Measurements from ENCODE around the gene YBX1. TPM values are rescaled to one million over a fixed set of nuclear protein-coding genes. Genes with fewer than 3 reads are reported as not detected.

YBX1 gene
- polyA plus RNA-seq, 1 donor: 1,149 TPM

GRCh38 chr1:42735477-42736105 lies 53.4 kb downstream of the YBX1 start:
- DNase-seq: no peak

- no peak for DNase-seq
Observed at GRCh38 chr1:42736152-42736551, 53.9 kb downstream of the YBX1 start.

DNA sequence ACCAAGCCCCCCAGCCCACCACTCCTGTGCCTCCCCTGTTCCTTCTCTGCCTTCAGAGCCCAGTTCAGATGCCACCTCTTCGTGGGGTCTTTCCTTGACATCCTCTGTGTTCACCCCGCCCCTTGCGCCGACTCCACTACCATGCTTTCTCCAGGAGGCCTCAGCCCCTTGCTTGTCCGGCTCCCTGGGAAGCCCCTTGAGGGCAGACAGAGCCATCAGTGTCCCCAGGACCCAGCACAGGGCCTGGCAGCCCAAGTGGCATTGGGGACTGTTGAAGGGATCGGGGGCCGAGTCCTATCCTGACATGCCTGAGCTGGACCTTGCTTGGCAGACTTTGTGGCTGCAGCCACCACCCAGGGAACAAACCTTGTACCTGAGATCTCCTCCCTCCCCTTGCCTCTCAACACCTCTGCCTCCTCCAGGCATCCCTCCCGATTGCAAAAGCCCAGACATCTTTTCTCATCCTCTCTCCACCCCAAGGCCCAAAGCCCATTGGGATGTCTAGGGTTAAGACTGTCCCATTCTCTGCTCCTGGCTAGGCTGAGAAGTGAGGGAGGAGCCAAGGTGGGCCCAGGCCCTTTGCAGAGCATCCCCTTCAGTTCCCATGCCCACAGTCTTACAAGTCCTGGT lies 54.5 kb downstream of the YBX1 start:
- DNase-seq: no peak

- no peak for DNase-seq
Observed at GRCh38 chr1:42737257-42737656, 55.0 kb downstream of the YBX1 start.

- no peak for DNase-seq
Observed at GRCh38 chr1:42737986-42738677, 55.9 kb downstream of the YBX1 start.

GRCh38 chr1:42738678-42739226 lies 56.5 kb downstream of the YBX1 start:
- no peak for DNase-seq

DNA sequence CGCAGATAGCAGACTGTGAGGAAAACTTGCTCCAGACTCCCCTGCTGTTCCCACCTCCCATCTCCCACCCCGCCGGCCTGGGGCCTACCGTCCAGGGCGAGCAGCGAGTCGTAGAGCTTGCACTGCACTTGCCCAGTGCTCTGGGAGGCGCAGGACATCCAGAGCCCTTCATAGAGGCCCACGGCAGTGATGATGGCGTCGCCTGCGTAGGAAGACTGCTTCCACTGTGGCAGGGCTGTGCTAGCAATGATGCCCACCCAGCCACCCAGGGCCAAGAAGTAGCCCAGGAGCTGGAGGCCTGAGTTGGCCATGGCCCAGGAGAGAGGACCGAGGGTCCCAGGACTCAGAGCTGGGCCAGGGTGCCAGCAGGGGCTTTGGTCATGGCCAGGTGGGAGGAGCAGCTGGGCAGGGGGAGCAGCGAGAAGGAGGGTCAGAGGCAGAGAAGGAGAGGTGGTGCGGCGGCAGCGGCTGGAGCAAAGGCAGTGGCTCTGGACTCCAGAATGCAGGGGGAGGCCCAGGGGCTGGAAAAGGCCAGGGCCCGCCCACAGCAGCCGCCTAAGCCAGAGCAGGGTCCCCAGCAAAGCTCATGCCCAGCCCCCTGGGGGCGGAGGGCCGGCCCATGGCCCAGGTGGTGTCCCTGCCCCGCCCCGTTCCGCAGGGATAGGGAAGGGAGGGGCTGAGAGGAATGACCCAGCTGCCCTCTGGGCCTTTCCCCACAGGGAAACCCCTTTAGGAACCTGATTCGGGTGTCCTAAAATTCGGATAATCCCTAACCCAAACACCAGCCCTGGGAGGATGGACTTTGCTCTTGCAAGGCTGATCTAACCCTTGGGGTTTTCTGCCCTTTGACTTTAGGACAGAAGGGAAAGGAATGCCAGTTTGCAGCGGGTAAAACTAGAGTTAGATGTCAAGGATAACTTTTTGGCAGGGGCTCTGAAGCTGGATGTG lies 57.8 kb downstream of the YBX1 start, which contains the start of gene CLDN19:
CLDN19 (minus strand) TSS at position 484 of the 948 bp plus-strand sequence; CDS start at position 311, 173 bp downstream.
- DNase-seq: no peak

DNA sequence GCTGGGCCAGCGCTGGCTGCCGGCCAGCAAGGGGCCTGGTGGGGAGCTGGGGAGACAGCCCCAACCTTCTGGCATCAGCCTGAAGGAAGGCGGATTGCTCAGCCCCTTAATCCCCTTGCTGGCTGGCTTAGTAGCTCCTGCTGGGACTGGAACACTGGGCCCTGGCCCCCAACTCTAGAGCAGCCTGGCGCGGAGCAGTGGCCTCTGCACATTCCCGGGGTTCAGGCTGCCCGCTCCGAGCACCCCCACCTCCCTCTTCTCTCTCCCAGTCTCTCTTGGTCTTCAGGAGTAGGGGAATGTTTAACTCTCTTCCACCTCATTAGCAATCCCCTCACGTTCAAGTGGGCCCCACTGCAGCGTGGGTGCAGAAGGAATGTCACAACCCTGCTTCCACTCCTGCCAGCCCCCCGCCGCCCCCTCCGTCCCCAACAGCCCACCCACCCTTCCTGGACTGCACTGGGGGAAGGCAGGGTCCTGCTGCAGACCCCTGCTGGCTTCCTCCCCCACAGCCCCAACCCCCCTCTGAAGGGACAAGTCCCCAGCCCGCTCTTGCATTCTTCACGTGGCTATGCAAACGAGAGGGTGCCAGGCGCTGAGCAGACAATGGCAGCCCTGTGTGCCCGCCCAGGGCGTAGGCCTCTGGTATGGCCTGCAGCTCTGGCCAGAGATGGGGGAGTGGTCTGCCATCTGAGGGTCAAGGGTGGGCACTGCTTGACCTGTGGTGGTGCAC lies 58.8 kb downstream of the YBX1 start:
- DNase-seq: no peak

GRCh38 chr1:42741706-42742105 lies 59.5 kb downstream of the YBX1 start:
- no peak for DNase-seq

DNA sequence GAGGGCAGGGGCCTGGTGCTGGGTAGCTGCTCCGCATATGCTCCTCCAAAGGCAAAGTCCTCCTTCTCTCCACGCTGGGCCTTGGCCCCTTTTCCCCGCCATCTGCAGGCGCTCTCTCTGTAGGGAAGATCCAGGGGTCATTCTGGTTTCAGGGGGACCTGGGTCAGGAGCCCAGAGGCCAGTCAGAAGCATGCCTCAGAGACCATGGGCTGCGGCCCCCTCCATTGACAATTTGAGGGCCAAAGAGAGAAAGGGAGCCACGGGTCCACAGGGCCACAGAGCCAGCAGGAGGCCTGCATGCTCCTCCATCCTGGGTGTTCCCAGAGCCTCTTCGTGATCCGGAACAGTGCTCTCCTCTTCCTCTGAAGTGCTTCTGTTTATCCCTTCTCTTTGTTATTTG lies 59.9 kb downstream of the YBX1 start:
- no peak for DNase-seq

- no peak for DNase-seq
Observed at GRCh38 chr1:42742617-42743316, 60.5 kb downstream of the YBX1 start.

GRCh38 chr1:42743317-42744147 lies 61.3 kb downstream of the YBX1 start:
- no peak for DNase-seq

DNA sequence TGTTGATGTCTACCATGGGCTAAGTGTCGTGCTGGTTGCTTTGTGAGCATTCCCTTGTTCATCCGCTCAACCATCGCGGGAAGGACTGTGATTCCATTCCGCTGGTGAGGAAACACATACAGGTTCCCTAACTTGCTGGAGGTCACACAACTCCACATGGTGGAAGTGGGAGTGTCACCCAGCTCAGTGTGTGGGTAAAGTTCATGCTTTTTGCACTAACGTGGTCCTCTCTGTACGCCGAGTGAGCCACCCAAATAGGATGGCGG lies 61.9 kb downstream of the YBX1 start:
- DNase-seq: no peak

GRCh38 chr1:42745851-42746250 lies 63.6 kb downstream of the YBX1 start:
- no peak for DNase-seq

GRCh38 chr1:42746436-42747105 lies 64.4 kb downstream of the YBX1 start:
- no peak for DNase-seq

GRCh38 chr1:42747125-42747524 lies 64.9 kb downstream of the YBX1 start:
- no peak for DNase-seq

- no peak for DNase-seq
Observed at GRCh38 chr1:42748021-42748420, 65.8 kb downstream of the YBX1 start.

DNA sequence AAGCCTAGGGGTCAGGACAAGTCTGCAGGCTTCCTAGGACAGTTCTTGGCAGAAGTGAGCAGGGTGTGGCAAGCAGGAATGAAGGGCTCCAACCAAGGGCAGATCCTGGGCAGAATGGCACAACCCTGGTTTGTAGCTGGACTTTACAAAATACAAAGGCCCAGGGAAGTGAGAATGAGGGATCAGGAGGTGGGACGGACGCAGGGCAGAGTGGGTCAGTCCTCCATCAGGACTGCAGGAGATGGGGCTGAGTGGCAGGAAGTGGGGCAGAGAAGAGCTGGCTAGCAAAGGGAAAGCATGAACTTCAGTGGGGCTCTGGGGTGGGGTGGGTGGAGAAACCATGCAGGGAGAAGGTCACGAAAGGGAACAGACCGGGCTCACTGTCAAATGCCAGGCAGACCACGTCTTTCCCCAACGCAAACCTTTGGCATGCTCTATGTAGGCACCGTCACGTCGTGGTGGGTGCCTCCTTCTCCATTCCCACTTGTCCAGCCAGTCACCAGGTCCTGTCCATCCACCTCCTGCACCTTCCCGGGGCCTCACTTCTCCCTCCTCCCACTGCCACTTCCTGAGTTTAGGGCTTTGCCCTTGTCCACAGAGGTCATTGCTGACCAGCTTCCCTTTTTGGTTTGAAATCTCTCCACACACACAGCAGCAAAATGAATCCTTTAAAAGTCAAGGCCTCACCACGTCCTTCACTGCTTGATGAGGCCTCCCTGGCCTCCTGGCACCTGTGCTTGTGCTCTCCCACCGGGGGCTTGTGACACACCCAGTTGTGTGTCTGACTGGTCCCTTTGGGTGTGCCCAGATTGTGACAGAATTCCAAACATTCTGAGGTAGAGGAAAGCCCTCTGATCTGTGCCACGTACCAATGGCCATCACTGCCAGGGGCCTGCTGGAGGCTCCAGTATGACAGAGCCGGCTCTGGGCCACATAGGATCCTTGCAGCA lies 66.5 kb downstream of the YBX1 start:
- DNase-seq: no peak

DNA sequence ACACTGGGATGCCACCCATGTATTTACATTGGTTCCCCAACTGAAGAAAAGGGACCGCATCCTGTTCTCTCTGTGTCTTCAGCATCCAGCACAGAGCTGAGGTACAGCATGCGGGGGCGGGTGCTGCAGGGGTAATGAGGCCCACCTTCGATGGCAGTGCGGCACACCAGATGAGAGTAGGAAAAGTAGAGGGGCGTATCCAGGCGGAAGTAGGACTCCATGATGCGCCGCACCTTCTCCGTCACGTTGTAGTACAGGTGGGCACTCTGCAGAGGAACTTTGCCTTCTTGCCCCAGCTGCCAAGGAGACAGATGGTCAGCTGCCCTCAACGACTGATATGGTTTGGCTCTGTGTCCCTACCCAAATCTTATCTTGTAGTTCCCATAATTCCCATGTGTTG lies 67.8 kb downstream of the YBX1 start:
- no peak for DNase-seq

All from hindlimb muscle (tissue), 1 donor.